Melanocyte of skin (primary cell): ENCODE measurements around the gene TMED9. TPM values are rescaled to one million over a fixed set of nuclear protein-coding genes. Genes with fewer than 3 reads are reported as not detected.

ENCODE experiments used
- total RNA-seq, 2 donors: library from RNA; depleted of rRNA; stranded (reverse); fragments of >200 nt; gene quantifications; 2 replicates each; pipeline ENCODE4 v1.2.3, GENCODE V29; 2012

The TMED9 gene
- total RNA-seq: 10 to 100 TPM; 58.8 to 75.6 TPM

GRCh38 chr5:177592010-177592834 lies at the start of gene TMED9:
TSS of gene TMED9 (plus strand) at chr5:177592203. CDS start at chr5:177592215, 12 bp downstream.

GRCh38 chr5:177554474-177555111 lies 37.4 kb upstream of the TMED9 start, which contains the start of gene FAM193B:
TSS of gene FAM193B (minus strand) at chr5:177554563. CDS start at chr5:177554458, 105 bp downstream.

GRCh38 chr5:177599731-177600507 lies 7.9 kb downstream of the TMED9 start, which contains the start of gene B4GALT7:
TSS of gene B4GALT7 (plus strand) at chr5:177600132. CDS start at chr5:177600211, 79 bp downstream.

Other genes with a start within 250 kb of the TMED9 start
- gene LMAN2, start 240.5 kb upstream of the TMED9 start, total RNA-seq: 100 to 1,000 TPM; 263 to 342 TPM
- gene RGS14, start 234.3 kb upstream of the TMED9 start, total RNA-seq: 10 to 100 TPM in 1 of 2 donors, 1 to 10 TPM in 1; 7.3 to 14.1 TPM
- gene SLC34A1, start 207.8 kb upstream of the TMED9 start, total RNA-seq: under 1 TPM; under 0.01 to 0.69 TPM
- gene PFN3, start 191.5 kb upstream of the TMED9 start, total RNA-seq: not detected
- 1 to 10 TPM; 1.0 to 2.3 TPM for gene F12, start 182.6 kb upstream of the TMED9 start, total RNA-seq
- 10 to 100 TPM; 25.5 to 34.3 TPM for gene GRK6, start 165.5 kb upstream of the TMED9 start, total RNA-seq
- 10 to 100 TPM; 23.1 to 35.6 TPM for gene PRR7, start 145.4 kb upstream of the TMED9 start, total RNA-seq
- 10 to 100 TPM; 30.3 to 32.0 TPM for gene DBN1, start 118.6 kb upstream of the TMED9 start, total RNA-seq
- 10 to 100 TPM; 34.8 to 39.6 TPM for gene PDLIM7, start 94.6 kb upstream of the TMED9 start, total RNA-seq
- gene DOK3, start 82.4 kb upstream of the TMED9 start, total RNA-seq: 1 to 10 TPM; 2.0 to 2.1 TPM
- 10 to 100 TPM; 63.7 to 70.6 TPM for gene DDX41, start 75.2 kb upstream of the TMED9 start, total RNA-seq
- gene FAM193B, start 37.6 kb upstream of the TMED9 start, total RNA-seq: 10 to 100 TPM; 16.0 to 24.4 TPM
- gene B4GALT7, start 7.9 kb downstream of the TMED9 start, total RNA-seq: 10 to 100 TPM; 17.6 to 21.6 TPM
- not detected for gene FAM153A, start 190.7 kb downstream of the TMED9 start, total RNA-seq